Osteocyte (in vitro differentiated cells): Measurements from ENCODE around the gene IL11. TPM values are rescaled to one million over a fixed set of nuclear protein-coding genes. Genes with fewer than 3 reads are reported as not detected.
"Not testable (repeated sequence)": the region's sequence is repeated elsewhere in the genome, so short reads cannot be mapped to it uniquely, and the experiment has no call there.

Experiments used
- DNase-seq: peaks from one replicate; pipeline ENCODE4 v3.0.0; 2021; ENCODE audit warnings: mixed read lengths; ENCODE audit not compliant: unreplicated experiment; ENCODE audit errors: extremely low spot score
- H3K27ac Mint-ChIP-seq: one replicate; pipeline ENCODE4 v1.8.0; 2021; ENCODE audit warnings: mild to moderate bottlenecking, mixed read lengths; ENCODE audit not compliant: unreplicated experiment
- H3K27me3 Mint-ChIP-seq: one replicate; pipeline ENCODE4 v1.8.0; 2021; ENCODE audit warnings: mixed read lengths; ENCODE audit not compliant: unreplicated experiment
- H3K36me3 Mint-ChIP-seq: one replicate; pipeline ENCODE4 v1.8.0; 2021; ENCODE audit warnings: mixed read lengths; ENCODE audit not compliant: unreplicated experiment
- H3K4me1 Mint-ChIP-seq: one replicate; pipeline ENCODE4 v1.8.0; 2021; ENCODE audit warnings: mixed read lengths; ENCODE audit not compliant: unreplicated experiment
- H3K4me3 Mint-ChIP-seq: one replicate; pipeline ENCODE4 v1.8.0; 2021; ENCODE audit warnings: mild to moderate bottlenecking, moderate library complexity, mixed read lengths; ENCODE audit not compliant: unreplicated experiment
- H3K9me3 Mint-ChIP-seq: one replicate; pipeline ENCODE4 v1.8.0; 2021; ENCODE audit warnings: mixed read lengths; ENCODE audit not compliant: unreplicated experiment
- total RNA-seq: library from RNA; stranded (reverse); gene quantifications from 2 replicates; pipeline ENCODE4 v1.2.1, GENCODE V29; 2021
- TF ChIP-seq, protein P1 (sequence below): fragments of 200-600 bp; sonication (generic); IDR thresholded peaks from 2 replicates; pipeline ENCODE4 v1.5.0; 2021; ENCODE audit warnings: antibody characterized with exemption, mild to moderate bottlenecking, moderate library complexity

IL11 gene
- total RNA-seq, 1 donor from 2014 or later = 1.0 TPM

DNA sequence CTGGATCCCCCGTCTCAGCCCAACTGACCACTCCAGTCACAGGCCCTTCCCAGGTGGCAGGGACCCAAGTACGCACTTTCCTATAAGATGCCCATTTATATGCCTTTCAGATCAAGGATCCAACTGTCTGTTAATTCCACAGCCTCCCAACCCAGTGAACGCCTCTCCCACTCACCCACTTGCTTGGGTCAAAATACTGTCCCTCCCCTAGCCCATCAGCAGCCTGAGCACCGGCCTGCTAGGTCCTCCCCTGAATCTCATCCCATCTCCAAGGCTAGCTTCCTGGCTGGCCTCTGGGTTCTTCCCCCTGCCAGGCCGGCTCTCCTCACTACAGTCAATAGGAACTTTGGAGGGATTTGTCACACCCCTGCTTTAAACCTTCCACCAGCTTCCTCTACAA is 35.4 kb upstream of the IL11 start:
- DNase-seq = no peak
- Mint-ChIP-seq H3K27ac (peak overlapping the region; percentile 56), H3K4me1 (peaks cover 23% of the 10 kb centered on the region), H3K4me3 (peak overlapping the region; percentile 86), H3K27me3 (no peaks in the 10 kb centered on the region), H3K9me3 (no peaks in the 10 kb centered on the region), H3K36me3 (peaks cover 25% of the 10 kb centered on the region)
- TF ChIP-seq, protein P1, sequence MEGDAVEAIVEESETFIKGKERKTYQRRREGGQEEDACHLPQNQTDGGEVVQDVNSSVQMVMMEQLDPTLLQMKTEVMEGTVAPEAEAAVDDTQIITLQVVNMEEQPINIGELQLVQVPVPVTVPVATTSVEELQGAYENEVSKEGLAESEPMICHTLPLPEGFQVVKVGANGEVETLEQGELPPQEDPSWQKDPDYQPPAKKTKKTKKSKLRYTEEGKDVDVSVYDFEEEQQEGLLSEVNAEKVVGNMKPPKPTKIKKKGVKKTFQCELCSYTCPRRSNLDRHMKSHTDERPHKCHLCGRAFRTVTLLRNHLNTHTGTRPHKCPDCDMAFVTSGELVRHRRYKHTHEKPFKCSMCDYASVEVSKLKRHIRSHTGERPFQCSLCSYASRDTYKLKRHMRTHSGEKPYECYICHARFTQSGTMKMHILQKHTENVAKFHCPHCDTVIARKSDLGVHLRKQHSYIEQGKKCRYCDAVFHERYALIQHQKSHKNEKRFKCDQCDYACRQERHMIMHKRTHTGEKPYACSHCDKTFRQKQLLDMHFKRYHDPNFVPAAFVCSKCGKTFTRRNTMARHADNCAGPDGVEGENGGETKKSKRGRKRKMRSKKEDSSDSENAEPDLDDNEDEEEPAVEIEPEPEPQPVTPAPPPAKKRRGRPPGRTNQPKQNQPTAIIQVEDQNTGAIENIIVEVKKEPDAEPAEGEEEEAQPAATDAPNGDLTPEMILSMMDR = no peak

DNA sequence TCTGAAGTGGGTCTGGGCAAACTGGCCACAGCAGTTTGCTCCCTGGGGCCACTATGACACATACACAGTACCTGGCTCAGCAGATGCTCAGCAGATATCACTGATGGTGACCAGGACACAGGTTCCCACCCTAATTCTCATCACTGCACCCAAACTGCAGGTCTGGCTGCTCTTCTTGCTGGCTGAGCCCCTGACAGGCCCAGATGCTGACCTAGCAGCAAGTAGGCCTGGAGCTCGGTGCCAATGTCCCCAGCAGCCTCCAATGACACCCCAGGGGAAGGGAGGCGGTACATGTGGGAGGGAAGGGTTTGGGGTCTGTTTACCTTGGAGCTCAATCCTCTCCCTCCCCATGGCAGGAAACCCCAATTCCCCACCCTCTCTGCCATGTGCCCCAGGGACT is 32.2 kb upstream of the IL11 start:
- H3K4me3 Mint-ChIP-seq = no peak overlapping the region
- TF ChIP-seq, protein P1 = no peak
- no peaks in the 10 kb centered on the region for H3K27me3 Mint-ChIP-seq
- H3K9me3 Mint-ChIP-seq = no peaks in the 10 kb centered on the region
- no peak for DNase-seq
- H3K36me3 Mint-ChIP-seq = peaks cover 28% of the 10 kb centered on the region
- H3K27ac Mint-ChIP-seq = no peak overlapping the region
- peaks cover 19% of the 10 kb centered on the region for H3K4me1 Mint-ChIP-seq

DNA sequence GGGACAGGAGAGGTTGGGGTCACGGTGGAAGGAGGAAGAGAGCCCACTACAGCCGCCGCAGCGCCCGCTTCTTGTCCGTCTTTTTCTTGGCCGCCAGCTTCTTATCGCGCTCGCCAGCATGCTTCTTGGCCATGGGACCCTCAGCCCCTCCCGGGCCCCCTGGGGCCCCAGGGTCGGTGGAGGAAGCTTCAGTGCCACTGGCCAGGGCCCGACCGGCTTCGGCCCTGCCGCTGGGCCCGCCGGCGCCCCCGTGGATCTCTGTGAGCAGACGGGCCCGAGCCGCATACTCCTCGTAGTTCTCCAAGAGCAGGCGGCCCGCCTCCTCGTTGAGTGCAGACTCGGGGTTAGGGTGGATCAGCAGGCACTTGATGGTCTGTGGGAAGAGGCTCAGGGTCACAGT is 31.1 kb upstream of the IL11 start:
- H3K27me3 Mint-ChIP-seq, H3K27ac Mint-ChIP-seq, H3K4me3 Mint-ChIP-seq, DNase-seq, H3K9me3 Mint-ChIP-seq: not testable (repeated sequence)
- H3K36me3 Mint-ChIP-seq = peaks cover 26% of the 10 kb centered on the region
- H3K4me1 Mint-ChIP-seq = peaks cover 14% of the 10 kb centered on the region

DNA sequence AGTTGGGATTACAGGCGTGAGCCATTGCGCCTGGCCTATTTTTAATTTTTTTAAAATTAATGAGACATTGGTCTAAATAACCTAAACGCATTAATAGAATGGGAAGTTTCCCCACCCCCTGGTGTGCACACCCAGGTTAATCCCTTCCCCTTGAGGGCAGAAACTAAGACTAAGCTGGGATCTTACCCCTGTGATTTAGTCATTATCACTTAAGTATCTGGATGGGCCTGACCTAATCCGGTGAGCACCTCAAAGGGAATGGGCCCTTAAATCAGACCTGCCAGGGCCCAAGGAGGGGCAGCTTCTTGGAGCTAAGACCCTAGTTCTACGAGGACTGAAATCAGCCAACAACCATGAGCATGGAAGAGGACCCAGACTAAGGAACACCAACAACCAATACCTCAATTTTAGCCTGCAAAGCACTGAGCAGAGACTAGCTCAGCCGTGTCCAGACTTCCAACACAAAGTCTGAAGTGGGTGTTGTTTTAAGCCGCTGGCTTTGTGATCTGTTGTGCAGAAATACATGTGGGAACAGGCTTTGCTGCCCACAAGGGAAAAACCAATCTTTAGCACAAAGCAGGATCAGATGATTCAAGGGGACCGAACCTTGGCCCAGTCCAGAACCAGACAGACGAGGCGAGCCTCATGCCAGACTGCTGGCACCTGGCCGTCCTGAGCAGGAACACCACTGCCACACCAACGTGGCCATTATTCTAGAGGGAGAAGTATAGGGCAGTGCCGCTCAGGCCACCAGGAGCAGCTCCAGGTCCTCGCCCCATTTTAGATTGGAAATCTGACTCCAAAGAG is 30.2 kb upstream of the IL11 start:
- Mint-ChIP-seq H3K4me3 (no peak overlapping the region), H3K27ac (peak overlapping the region; percentile 47), H3K27me3 (no peaks in the 10 kb centered on the region), H3K9me3 (no peaks in the 10 kb centered on the region), H3K36me3 (peaks cover 20% of the 10 kb centered on the region), H3K4me1 (peaks cover 5% of the 10 kb centered on the region)
- TF ChIP-seq, protein P1 = no peak
- no peak for DNase-seq

DNA sequence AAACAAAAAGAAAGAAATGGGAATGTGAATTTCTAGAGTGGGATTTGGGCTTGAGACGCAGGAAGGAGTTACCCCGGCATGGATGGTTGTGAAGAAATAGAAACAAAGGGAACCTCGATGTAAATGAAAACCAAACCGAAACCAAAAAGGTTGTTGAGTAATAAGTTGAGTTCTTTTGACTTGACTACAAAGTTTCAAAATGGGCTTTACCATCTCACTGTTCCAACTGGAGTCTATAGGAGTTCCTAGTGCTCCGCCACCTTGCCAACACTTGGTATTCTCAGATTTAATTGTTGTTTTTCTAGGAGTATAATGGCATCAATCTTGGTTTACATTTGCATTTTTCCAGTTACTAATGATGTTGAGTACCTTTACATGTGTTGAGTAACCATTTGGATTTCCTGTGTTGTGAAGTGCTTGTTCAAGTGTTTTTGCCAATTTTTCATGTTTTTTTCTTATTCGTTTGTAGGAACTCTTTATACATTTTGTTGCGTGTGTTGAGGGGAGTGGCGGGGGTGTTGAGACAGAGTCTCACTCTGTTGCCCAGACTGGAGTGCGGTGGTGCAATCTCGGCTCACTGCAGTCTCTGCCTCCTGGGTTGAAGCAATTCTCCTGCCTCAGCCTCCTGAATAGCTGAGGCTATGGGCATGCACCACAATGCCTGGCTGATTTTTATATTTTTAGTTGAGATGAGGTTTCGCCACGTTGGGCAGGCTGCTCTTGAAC is 28.1 kb upstream of the IL11 start:
- TF ChIP-seq, protein P1 = no peak
- peak overlapping the region; percentile 23 for H3K27ac Mint-ChIP-seq
- peaks cover 2% of the 10 kb centered on the region for H3K4me1 Mint-ChIP-seq
- no peak overlapping the region for H3K4me3 Mint-ChIP-seq
- no peak for DNase-seq
- H3K36me3 Mint-ChIP-seq = peaks cover 15% of the 10 kb centered on the region
- H3K9me3 Mint-ChIP-seq = no peaks in the 10 kb centered on the region
- no peaks in the 10 kb centered on the region for H3K27me3 Mint-ChIP-seq
